ENCODE results near the gene ALPG. TPM values are rescaled to one million over a fixed set of nuclear protein-coding genes. Genes with fewer than 3 reads are reported as not detected.

ALPG gene
- polyA plus RNA-seq, 1 donor (not counting 4 experiments of a cell fraction or from before 2014, with no cell fraction given), result not detected

- FAIRE-seq, result no peak
- no peaks in the 10 kb centered on the region for H3K79me2 ChIP-seq (ENCODE audit: control insufficient read depth, insufficient read depth, low read length)
- no peak overlapping the region for H3K27ac ChIP-seq (ENCODE audit: control insufficient read depth, insufficient read depth, low read length)
- H2AFZ ChIP-seq (ENCODE audit: control insufficient read depth, low read length), result no peak overlapping the region
- H3K4me2 ChIP-seq (ENCODE audit: control insufficient read depth, extremely low read depth, insufficient read depth, low read depth, low read length), result no peak overlapping the region
- H3K9ac ChIP-seq (ENCODE audit: control insufficient read depth, extremely low read depth, insufficient read depth, low read length), result no peak overlapping the region
- dilution Hi-C loops (cut with MboI; ENCODE audit: extremely low pct_ligation_motif_present, low sequenced_read_pairs), result no loop called here
- H3K36me3 ChIP-seq (ENCODE audit: control insufficient read depth in 2 of 2, extremely low read depth in 1 of 2, insufficient read depth in 2 of 2, low read length in 2 of 2), result no peaks in the 10 kb centered on the region
- TF ChIP-seq EZH2 (IDR thresholded peaks at IDR 0.05; ENCODE audit: low read length) (no peak), CTCF (optimal IDR thresholded peaks at IDR 0.05 in 1 of 3, IDR thresholded peaks at IDR 0.05 in 1 of 3, conservative IDR thresholded peaks at IDR 0.05 in 1 of 3; ENCODE audit: extremely low read depth in 1 of 3, insufficient read depth in 2 of 3, low read length in 3 of 3) (no peak)
- H3K4me3 ChIP-seq (ENCODE audit: control insufficient read depth in 2 of 3, extremely low read depth in 1 of 3, insufficient read depth in 2 of 3, low read depth in 1 of 3, low read length in 3 of 3), result no peak overlapping the region
- peaks cover 6% of the 10 kb centered on the region for H3K4me1 ChIP-seq (ENCODE audit: control insufficient read depth, extremely low read depth, insufficient read depth, low read length)
- peaks cover 43% of the 10 kb centered on the region for H3K27me3 ChIP-seq (ENCODE audit: control insufficient read depth, extremely low read depth, insufficient read depth, low read length)
- DNase-seq (ENCODE audit: low read depth, low spot score), result no peak
- no peaks in the 10 kb centered on the region for H3K9me3 ChIP-seq (ENCODE audit: control insufficient read depth, low read depth, low read length)
- H3K9me1 ChIP-seq (ENCODE audit: control insufficient read depth, extremely low read depth, insufficient read depth, low read length), result no peaks in the 10 kb centered on the region
- peaks cover 2% of the 10 kb centered on the region for H4K20me1 ChIP-seq (ENCODE audit: control insufficient read depth, extremely low read depth, insufficient read depth, low read length)
Measured at GRCh38 chr2:232415138-232415690, 8.6 kb downstream of the ALPG start.

GRCh38 chr2:232415736-232416520, 9.3 kb downstream of the ALPG start:
- peaks cover 2% of the 10 kb centered on the region for H4K20me1 ChIP-seq (ENCODE audit: control insufficient read depth, extremely low read depth, insufficient read depth, low read length)
- TF ChIP-seq CTCF (optimal IDR thresholded peaks at IDR 0.05 in 1 of 3, IDR thresholded peaks at IDR 0.05 in 1 of 3, conservative IDR thresholded peaks at IDR 0.05 in 1 of 3; ENCODE audit: extremely low read depth in 1 of 3, insufficient read depth in 2 of 3, low read length in 3 of 3) (no peak), EZH2 (IDR thresholded peaks at IDR 0.05; ENCODE audit: low read length) (no peak)
- DNase-seq (ENCODE audit: low read depth, low spot score) (no peak), FAIRE-seq (no peak)
- H2AFZ ChIP-seq (ENCODE audit: control insufficient read depth, low read length), result no peak overlapping the region
- H3K9me1 ChIP-seq (ENCODE audit: control insufficient read depth, extremely low read depth, insufficient read depth, low read length), result no peaks in the 10 kb centered on the region
- no peaks in the 10 kb centered on the region for H3K36me3 ChIP-seq (ENCODE audit: control insufficient read depth in 2 of 2, extremely low read depth in 1 of 2, insufficient read depth in 2 of 2, low read length in 2 of 2)
- H3K4me1 ChIP-seq (ENCODE audit: control insufficient read depth, extremely low read depth, insufficient read depth, low read length), result peaks cover 6% of the 10 kb centered on the region
- H3K27me3 ChIP-seq (ENCODE audit: control insufficient read depth, extremely low read depth, insufficient read depth, low read length), result peaks cover 49% of the 10 kb centered on the region
- no peak overlapping the region for H3K27ac ChIP-seq (ENCODE audit: control insufficient read depth, insufficient read depth, low read length)
- H3K9ac ChIP-seq (ENCODE audit: control insufficient read depth, extremely low read depth, insufficient read depth, low read length), result no peak overlapping the region
- no peaks in the 10 kb centered on the region for H3K9me3 ChIP-seq (ENCODE audit: control insufficient read depth, low read depth, low read length)
- H3K4me3 ChIP-seq (ENCODE audit: control insufficient read depth in 2 of 3, extremely low read depth in 1 of 3, insufficient read depth in 2 of 3, low read depth in 1 of 3, low read length in 3 of 3), result no peak overlapping the region
- dilution Hi-C loops (cut with MboI; ENCODE audit: extremely low pct_ligation_motif_present, low sequenced_read_pairs), result no loop called here
- H3K79me2 ChIP-seq (ENCODE audit: control insufficient read depth, insufficient read depth, low read length), result no peaks in the 10 kb centered on the region
- no peak overlapping the region for H3K4me2 ChIP-seq (ENCODE audit: control insufficient read depth, extremely low read depth, insufficient read depth, low read depth, low read length)
